ENCODE data around the gene COL15A1.

DNA sequence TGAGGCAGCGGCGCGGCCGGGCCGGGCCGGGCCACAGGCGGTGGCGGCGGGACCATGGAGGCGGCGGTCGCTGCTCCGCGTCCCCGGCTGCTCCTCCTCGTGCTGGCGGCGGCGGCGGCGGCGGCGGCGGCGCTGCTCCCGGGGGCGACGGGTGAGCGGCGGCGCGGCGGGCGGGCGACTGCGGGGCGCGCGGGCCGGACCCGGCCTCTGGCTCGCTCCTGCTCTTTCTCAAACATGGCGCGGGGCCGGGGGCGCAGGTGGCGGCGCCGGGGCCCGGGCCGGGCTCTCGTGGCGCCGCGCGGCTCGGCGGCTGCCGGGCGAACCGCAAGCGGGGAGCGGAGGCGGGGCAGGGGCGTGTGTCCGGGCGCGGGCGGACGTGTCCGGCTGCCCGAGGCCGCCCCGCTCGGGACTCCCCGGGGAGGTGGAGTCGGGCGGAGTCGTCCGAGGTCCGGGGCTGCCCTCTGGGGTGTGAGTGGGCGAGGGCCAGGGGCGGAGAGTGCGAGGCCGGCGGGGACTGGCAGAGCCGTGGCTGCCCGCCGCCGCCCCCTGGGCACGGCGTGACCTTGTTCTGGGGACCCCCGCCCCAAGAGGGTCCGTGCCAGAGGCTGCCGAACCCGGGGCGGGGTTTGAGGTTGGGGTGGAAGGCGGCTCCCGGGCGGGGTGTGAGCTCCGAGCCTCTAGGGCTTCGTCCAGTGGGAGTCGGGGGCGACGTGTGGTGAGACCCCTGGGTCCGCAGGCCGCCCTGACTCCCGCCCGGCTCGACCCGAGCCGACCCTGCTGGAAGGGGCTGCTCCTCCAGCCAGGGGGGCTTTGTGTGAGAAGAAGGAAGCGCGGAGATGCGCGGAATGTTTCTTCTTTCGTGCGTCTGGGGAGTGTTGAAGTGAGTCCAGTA lies 161.7 kb downstream of the COL15A1 start:
- no peak for TF ChIP-seq CTCF (IDR thresholded peaks at IDR 0.05)
- no peak for TF ChIP-seq EZH2 (IDR thresholded peaks at IDR 0.05; ENCODE audit: borderline replicate concordance, insufficient read depth, low read depth, low read length, poor library complexity, severe bottlenecking)
